HG03103 (cell line): Measurements from ENCODE around the gene TRIP13.
A peak's percentile ranks its signal among the peaks of the same experiment; 100 is the strongest.
"Not testable (repeated sequence)": the region's sequence is repeated elsewhere in the genome, so short reads cannot be mapped to it uniquely, and the experiment has no call there.

Experiments used
- ATAC-seq: cut with Tn5 transposase; IDR thresholded peaks from one replicate; pipeline ENCODE4 v1.9.1; 2021; ENCODE audit warnings: low read depth; ENCODE audit not compliant: unreplicated experiment

Gene TRIP13

GRCh38 chr5:871596-872298, 20.9 kb upstream of the TRIP13 start:
- no peak for ATAC-seq

DNA sequence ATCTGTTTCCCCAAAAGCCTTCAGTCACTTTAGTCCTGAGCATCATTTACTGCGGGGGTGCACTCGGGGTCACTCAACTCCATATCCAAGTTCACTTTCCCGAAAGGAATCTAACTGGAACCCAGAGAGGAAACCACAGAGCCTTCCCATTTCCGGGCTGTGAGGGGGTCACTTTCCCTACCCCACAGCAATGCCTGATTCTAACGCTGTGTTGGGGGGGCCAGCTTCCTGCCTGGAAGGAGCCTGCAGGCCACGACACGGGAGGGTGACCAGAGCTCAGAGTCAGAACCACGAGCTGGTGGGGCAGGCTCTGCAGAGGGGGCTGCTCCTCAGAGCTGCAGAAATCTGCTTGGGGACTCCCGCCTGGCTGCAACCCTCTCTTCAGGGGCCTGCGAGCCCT, 20.4 kb upstream of the TRIP13 start:
- no peak for ATAC-seq

DNA sequence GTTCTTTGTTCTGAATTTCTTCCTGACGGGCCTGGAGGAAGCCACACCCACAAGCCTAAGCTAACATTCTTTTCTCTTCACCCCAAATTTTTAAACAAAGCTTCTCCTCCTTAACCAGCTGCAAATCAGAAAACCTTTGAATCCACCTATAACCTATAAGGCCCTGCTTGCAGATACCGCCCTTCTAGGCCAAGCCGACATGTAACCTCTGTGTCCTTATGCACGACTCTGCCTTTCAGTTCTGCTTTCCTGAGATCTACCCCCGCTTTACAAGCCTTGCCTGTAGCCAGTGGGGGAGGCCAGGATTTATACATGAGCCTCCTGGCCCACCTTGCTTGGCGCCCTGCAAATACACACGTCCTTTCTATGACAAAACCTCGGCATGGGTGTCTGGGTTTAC, 19.4 kb upstream of the TRIP13 start:
- ATAC-seq: peak; percentile 86

GRCh38 chr5:875931-876330, 16.8 kb upstream of the TRIP13 start:
- no peak for ATAC-seq

DNA sequence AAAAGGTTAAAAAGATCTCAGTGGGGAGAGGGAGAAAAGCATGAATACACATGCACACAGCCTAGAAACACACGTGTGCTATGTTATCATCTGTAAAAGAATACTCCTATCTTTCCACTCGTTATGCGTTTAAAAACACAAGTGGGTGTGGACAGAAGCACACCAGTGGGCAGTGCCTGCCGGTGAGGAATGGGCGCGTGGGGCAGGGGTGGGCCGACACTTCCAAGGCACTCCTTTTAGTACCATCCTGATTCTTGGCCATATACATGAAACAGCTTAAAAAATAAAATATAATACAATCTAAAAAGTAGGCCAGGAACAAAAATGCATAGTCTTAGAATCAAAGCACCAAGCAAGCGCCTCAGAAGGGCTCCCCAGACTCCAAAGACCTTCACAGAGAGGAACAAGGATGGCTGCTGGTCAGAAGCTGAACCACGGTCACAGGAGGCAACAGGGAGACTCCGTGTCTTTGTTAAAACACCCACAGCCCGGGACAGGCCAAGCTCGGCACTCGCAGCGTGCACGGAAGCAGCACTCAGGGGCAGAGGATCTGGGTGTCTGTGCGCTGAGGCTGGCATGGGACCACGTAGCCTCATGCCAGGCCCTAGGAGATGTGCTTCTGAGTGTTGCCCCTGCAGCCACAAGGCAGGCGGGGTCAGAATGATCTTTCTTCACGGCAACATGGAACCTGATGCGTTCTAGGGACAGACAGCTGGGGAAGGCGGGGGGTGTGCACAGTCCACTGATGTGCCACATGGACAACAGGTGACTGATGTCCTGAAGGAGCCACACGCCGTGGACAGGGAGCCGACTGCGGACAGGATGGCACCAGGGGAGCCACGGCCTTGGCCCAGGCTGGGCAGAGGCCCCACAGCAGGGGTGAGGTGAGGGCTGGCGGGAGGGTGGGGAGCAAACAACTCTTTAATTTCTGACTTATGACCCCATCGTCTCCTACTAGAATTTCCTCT, 16.0 kb upstream of the TRIP13 start:
- ATAC-seq: no peak

GRCh38 chr5:878125-878524, 14.6 kb upstream of the TRIP13 start:
- ATAC-seq: no peak

DNA sequence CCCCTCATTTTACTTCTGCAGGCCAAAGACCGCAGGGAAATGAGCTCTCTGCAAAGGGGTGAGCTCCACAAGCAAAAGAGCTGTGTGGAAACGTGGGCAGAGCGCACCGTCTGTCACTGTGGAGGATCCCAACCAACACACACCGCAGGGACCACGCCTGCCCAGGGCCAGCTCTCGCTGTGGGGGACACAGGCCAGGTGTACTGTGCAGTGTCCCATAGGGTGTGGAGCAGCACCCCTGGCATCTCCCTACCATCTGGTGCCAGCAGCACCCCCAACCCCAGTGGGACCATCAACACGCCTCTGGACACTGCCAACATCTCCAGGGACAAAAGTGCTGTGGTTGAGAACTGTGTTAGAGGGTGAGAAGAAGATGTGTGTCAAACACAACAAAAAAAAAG, 14.0 kb upstream of the TRIP13 start:
- ATAC-seq: not testable (repeated sequence)

- no peak for ATAC-seq
Observed at GRCh38 chr5:880816-881550, 11.7 kb upstream of the TRIP13 start.

DNA sequence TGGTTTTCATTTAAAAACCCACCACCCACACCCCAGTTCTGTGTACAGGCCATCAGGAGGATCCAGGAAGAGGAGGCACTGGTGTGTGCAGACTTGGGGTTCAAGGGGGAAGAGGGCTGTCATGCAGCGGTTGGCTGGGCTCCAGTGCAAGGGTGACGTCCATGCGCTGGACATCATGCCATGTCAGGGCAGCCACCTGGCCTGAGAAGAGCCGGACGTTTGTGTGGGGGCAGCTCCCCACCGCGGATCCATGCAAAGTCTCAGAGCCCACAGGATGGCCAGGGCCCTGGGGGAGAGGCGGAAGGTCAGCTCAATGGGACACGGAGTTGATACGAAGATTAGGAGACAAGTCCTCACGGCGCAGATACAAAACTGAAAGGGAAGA, 11.1 kb upstream of the TRIP13 start:
- ATAC-seq: no peak

- ATAC-seq: no peak
Observed at GRCh38 chr5:882253-883183, 10.2 kb upstream of the TRIP13 start.

GRCh38 chr5:883475-884181, 9.1 kb upstream of the TRIP13 start:
- ATAC-seq: no peak

DNA sequence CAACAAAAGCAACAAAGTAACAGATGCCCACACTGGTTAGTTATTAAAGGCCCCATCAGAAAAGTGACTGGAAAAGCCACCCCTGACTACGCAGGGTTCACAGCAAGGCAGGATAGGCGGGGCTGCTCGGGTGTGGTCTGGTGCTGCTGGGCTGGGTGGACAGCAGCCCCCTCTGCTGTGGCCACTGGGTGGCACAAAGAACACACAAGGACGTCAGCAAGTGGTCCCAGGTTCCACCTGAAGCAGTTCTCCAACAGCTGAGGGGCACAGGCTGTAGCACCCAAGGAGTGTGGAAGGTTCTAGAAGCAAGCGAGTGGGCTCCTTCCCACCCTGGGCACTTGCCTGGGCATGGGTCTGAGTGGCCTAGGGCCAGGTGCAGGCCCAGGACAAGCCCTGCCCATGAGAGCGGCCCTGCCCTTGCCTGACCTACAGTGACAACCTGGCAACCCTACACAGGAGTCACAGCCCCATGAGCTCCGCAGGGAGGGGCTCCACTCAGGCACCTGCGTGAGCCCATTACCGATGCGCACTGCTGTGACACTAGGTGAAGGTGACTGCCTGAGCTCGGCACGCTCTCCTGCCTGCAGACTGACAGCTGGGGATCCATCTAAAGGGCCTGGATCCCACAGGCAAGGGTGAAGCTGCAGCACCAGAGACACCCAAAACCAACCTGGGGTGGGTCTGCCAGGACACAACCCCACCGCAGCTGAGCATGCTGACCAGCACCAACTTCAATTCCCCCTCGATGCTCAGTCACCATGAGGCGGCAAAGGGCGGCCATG, 8.1 kb upstream of the TRIP13 start:
- no peak for ATAC-seq

GRCh38 chr5:885127-885442, 7.6 kb upstream of the TRIP13 start:
- ATAC-seq: no peak

DNA sequence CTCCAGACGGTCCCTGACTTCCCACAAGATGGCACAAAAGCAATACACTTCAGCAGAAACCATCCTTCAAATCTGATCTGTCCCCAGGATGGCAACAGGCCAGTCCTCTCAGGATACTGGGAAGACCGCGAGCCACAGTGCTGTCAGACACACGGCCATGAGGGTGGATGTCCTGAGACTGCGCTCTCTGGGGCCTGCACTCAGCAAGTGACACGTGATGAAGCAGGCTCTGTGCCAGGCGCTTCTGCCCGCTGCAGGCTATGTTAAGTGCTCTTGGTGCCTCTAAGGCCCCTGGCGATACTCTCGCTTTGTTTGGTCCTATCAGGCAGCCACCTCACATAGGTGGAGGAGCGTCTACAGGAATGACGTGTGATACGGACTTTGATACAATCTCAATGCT, 7.2 kb upstream of the TRIP13 start:
- ATAC-seq: no peak

- no peak for ATAC-seq
Observed at GRCh38 chr5:886036-886435, 6.6 kb upstream of the TRIP13 start.

DNA sequence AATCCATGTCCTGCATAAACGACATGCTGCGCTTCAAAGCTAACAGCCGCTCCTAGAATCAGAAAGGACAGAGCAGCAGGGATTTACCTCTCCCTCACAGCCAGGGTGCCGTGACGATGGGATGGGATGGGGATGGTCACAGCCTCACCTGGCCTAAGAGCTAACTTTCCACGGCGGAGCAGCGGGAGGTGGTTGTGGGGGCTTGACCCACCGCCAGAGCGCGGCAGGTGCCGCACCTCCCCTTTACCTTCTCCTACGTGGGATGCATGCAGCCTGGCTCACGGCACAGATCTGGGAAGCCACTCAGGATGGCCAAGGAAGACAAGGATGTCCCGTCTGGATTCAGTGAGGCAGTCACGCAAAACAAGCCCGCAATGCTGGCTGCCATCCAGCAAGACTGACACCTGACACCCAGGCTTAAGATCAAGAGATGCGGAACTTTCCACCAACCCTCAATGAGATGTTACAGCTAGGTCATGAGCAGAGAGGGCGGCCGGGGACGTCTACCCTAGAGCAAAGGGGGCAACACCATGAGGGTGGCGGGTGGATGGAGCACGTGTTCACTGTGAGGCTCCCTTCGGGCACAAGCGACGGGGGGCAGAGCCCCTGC, 5.9 kb upstream of the TRIP13 start:
- no peak for ATAC-seq

- no peak for ATAC-seq
Observed at GRCh38 chr5:887947-888637, 4.6 kb upstream of the TRIP13 start.

DNA sequence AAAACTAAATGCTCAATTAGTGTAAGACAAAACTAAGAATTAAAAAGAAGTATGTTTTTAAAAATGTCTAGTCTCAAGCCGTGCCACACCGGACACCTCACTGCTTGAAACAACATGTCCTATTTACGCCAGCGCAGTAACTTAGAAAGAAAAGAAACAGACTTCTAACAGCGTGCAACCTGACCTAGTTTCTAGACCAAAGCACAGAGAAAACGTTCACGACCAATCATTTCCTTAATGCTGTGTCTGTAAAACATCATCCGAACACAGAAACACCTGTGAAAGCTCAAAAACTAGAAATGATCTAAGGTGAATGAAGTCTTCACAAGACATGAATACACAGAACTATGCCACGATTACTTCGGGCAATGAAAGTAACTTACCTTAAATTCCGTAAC, 4.0 kb upstream of the TRIP13 start:
- no peak for ATAC-seq
